Transverse colon (tissue), 4 donors: Measurements from ENCODE around the gene AGTRAP.

Experiments used
- EP300 ChIP-seq: sonication (generic); formaldehyde crosslinking; IDR thresholded peaks from one replicate; pipeline ENCODE4 v1.6.1; 2017; ENCODE audit warnings: antibody characterized with exemption, low read depth
- POLR2A ChIP-seq: fragments of 450-650 bp; IDR thresholded peaks from one replicate; pipeline ENCODE4 v1.6.1; 2016; ENCODE audit warnings: antibody characterized with exemption, mild to moderate bottlenecking, moderate library complexity
- POLR2AphosphoS5 ChIP-seq, 3 donors: sonication (generic); formaldehyde crosslinking; IDR thresholded peaks; one replicate each; pipeline ENCODE4 v1.6.1; 2016; ENCODE audit warnings: antibody characterized with exemption in 3 of 3
- TF ChIP-seq, protein P1 (sequence below), 5 experiments: fragments of 200-600 bp in 3 of 5; fragments of 450-650 bp in 2 of 5; sonication (generic) in 3 of 5; IDR thresholded peaks; 1 replicate in 2 of 5; 2 replicates in 3 of 5; pipeline ENCODE4 v1.5.1; 2016 to 2017; ENCODE audit warnings: antibody characterized with exemption in 5 of 5, inconsistent platforms in 3 of 5, mild to moderate bottlenecking in 2 of 5, moderate library complexity in 1 of 5

DNA sequence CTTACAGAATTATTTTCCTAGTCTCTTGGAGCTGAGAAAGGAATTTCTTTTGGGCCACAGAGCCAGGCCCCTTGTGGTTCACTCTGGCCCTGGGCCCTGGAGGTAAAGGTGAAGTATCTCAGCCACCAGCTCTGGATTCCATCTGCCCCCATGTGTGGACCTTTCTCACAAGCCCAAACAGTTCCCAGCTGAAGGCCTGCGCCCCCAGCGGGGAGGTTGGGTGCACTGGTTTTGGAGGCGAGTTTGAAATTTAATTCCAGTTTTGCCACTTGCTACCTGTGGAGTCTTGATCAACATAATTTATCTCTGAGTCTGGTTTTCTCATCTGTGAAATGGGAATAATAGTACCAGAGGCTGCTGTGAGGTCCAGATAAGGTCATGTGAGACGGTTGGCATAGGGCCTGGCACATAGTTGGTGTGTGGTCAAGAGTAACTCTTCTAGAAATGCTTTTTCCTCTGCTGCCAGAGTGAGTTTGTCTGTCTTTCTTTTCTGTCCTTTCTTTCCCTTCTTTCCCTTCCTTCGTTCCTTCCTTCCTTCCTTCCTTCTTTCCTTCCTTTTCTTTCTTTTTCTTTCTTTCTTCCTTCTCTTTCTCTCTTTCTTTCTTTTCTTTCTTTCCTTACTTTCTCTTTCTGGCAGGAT lies 6.1 kb downstream of the AGTRAP start:
- TF ChIP-seq, protein P1, sequence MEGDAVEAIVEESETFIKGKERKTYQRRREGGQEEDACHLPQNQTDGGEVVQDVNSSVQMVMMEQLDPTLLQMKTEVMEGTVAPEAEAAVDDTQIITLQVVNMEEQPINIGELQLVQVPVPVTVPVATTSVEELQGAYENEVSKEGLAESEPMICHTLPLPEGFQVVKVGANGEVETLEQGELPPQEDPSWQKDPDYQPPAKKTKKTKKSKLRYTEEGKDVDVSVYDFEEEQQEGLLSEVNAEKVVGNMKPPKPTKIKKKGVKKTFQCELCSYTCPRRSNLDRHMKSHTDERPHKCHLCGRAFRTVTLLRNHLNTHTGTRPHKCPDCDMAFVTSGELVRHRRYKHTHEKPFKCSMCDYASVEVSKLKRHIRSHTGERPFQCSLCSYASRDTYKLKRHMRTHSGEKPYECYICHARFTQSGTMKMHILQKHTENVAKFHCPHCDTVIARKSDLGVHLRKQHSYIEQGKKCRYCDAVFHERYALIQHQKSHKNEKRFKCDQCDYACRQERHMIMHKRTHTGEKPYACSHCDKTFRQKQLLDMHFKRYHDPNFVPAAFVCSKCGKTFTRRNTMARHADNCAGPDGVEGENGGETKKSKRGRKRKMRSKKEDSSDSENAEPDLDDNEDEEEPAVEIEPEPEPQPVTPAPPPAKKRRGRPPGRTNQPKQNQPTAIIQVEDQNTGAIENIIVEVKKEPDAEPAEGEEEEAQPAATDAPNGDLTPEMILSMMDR (IDR thresholded peaks at IDR 0.05) = no peak
- TF ChIP-seq POLR2AphosphoS5 (IDR thresholded peaks at IDR 0.05) (no peak), EP300 (no peak), POLR2A (no peak)
